ENCODE data around the gene ADORA1. TPM values are rescaled to one million over a fixed set of nuclear protein-coding genes. Genes with fewer than 3 reads are reported as not detected.

Gene ADORA1
- polyA plus RNA-seq, 5 donors = 2.4 to 17.2 (median 12.3) TPM

GRCh38 chr1:203139976-203140475, 12.5 kb downstream of the ADORA1 start:
- no peak for DNase-seq

- DNase-seq = no peak
Measured at GRCh38 chr1:203140743-203141520, 13.4 kb downstream of the ADORA1 start.

DNA sequence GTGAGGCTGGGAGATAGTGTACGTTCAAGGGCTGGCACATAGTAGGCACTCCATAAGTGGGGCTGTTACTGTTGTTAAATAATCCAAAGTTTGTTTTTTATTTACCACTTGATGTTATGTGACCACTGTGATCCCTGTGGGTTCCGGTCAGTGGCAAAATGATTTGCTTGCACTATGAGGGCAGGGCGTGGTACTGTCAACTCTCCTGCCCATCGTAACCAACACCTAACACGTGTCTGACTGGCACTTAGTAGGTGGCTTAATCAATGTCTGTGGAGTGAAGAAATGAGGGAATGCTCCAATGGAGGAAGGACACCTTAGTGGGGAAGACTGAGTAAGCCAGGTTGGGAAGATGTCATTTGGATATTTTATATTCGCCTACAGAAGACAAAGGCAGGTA, 14.6 kb downstream of the ADORA1 start:
- DNase-seq = no peak

DNA sequence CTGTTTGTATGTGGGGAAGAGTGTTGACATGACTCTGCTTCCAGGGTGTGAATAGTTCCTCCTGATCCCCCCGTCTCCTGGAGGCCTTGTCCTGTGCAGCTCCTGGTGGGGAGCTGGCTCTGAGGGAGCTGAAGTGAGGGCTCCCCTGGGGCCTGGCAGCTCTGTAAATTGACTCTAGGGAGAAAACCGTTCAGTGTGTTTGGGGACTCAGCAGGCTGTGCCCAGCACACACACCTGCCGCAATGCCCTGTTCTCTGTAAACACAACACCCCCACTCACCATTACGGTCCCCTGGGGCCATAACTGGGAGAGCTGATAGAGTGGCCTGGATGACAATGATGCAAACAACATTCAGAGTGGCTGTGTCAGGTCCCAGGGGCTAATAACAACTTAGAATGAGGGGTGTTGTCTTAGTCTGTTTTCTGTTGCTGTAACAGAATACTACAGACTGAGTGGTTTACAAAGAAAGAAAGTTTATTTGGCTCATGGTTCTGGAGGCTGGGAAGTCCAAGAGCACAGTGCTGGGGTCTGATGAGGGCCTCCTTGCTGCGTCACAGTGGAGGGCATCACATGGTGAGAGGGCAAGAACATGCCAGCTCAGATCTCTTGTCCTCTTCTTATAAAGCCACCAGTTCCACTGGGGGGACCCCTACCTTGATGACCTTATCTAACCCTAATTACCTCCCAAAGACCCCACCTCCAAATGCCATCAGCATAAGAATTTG, 15.3 kb downstream of the ADORA1 start:
- no peak for DNase-seq

GRCh38 chr1:203143641-203144040, 16.1 kb downstream of the ADORA1 start:
- no peak for DNase-seq

GRCh38 chr1:203144661-203145060, 17.1 kb downstream of the ADORA1 start:
- DNase-seq = no peak

- no peak for DNase-seq
Measured at GRCh38 chr1:203145321-203146041, 18.0 kb downstream of the ADORA1 start.

- no peak for DNase-seq
Measured at GRCh38 chr1:203146042-203146369, 18.5 kb downstream of the ADORA1 start.

GRCh38 chr1:203146537-203146936, 19.0 kb downstream of the ADORA1 start:
- DNase-seq = no peak

- no peak for DNase-seq
Measured at GRCh38 chr1:203147376-203147775, 19.9 kb downstream of the ADORA1 start.

- DNase-seq = no peak
Measured at GRCh38 chr1:203148127-203148526, 20.6 kb downstream of the ADORA1 start.

DNA sequence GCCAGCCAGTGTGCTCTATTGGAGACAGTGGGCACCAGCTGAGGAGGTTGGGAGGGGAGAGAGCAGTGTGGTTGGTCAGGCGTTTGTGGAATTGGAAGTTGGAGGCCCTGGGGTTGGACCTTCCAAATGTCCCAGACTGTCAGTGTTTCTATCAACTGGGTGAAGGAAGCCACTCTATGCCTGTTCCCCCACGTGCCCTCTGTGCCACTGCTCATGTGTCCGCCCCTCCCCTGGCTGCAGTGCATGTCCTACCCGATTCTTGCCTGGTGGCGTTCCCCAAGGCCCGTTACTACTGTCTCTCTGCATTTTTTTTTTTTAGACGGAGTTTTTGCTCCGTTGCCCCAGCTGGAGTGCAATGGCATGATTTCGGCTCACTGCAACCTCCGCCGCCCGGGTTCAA, 21.1 kb downstream of the ADORA1 start:
- no peak for DNase-seq

DNA sequence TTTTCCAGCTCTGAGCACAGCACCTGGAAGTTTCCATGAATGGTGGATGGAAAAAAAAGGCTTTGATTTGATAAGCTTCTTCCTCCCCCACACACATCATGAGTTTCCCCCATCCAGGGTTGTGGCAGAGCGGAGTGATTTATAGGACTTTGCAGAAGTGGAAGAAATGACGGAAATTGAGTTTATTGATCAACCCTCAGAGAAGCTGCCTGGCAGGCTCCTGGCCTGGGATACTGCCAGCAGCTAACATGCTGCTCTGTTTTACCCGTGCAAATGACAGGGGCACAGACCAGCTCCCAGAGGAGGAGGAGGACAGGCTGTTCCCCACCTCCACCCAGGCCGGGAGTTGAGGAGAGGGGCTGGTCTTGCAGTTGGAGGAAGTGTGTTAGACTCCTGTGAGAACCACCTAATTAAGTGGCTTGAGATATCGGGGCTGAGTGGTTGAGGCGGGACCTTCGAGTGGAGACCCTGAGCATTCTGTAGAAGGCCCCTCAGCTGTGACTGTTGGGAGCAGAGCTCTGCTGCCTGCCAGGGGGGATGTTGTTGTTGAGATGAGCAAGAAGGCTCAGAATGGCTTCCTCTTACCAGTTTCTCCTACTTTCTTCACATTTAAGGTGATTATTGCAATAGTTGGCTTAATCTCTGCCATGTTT, 21.8 kb downstream of the ADORA1 start:
- DNase-seq = no peak

- DNase-seq = no peak
Measured at GRCh38 chr1:203150511-203151297, 23.2 kb downstream of the ADORA1 start.

- DNase-seq = no peak
Measured at GRCh38 chr1:203151362-203152157, 24.0 kb downstream of the ADORA1 start.

GRCh38 chr1:203152158-203153034, 24.9 kb downstream of the ADORA1 start:
- no peak for DNase-seq

DNA sequence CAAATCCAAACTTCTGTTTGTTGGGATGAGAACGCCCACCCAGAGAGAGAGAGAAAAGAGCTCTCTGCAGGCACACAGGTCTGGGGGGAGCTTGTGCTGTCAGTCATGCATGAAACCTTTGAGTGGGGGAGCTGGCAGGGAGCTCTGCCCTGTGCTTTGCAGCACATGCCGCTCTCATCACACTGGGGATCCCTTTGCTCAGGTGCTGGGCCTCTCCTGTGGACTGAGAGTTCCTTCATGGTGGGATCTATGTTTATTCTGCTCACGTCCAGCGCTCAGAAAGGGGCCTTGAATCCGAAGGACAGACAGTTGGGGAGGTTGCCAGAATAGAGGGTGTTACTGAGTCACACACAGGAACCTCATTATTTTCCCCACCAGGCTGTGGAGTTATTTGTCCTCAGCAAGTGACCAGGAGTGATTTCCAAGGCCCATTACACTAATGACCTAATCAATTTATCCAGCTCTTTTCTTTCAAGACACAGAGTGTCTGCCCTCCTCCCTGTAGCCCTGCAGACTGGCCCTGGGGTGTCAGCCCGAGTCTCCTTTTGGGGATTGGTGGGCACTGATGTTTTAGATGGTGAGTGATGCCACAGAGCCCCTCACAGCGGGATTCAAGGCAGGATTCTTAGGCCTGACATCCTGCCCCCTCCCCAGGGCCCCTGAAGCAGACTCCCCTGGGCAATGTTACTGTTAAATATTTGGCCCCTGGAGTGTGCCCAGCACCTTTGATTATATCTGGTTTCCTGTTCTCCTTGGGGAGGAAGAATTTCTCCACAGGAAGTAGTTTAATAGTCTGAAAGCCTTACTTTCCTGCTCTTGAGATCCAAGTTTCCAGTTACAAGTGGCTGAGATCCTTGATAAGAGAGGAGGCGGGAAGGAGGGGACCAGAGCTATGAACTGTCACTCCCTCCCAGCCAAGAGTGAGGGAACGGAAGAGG, 25.8 kb downstream of the ADORA1 start:
- DNase-seq = no peak
